Left ventricle myocardium superior (tissue), 1 donor: ENCODE data around the gene TPSG1. TPM values are rescaled to one million over a fixed set of nuclear protein-coding genes. Genes with fewer than 3 reads are reported as not detected.

Source experiments
- ATAC-seq: fragments of 200-7000 bp; cut with Tn5 transposase; one replicate; pipeline ENCODE4 v1.9.1; 2020; ENCODE audit warnings: mild to moderate bottlenecking, moderate library complexity
- DNase-seq: peaks from one replicate; pipeline ENCODE4 v3.0.0-alpha.2; 2020
- intact Hi-C: fragments of 100-400 bp; cut with micrococcal nuclease; formaldehyde crosslinking; loops from one replicate; pipeline ENCODE4 v1.11.0; 2022
- total RNA-seq: library from RNA; stranded (reverse); fragmentation: NEBNext Ultra II Directional; extraction: Animal tissue kit (Norgen Biotek cat#: 25700); gene quantifications from one replicate; pipeline ENCODE4 v1.2.1, GENCODE V29; 2021
- donor health status: DM: no; HTN: yes; CAD: no; lungs with severe emphysema.

TPSG1 gene
- total RNA-seq, 1 donor from 2014 or later = not detected

- ATAC-seq (no peak), DNase-seq (no peak)
- intact Hi-C loops = no loop called here
Observed at GRCh38 chr16:1171854-1172428, 53.1 kb downstream of the TPSG1 start.

Other genes with a start within 250 kb of the TPSG1 start
- gene SOX8, start 243.5 kb downstream of the TPSG1 start, total RNA-seq = 0.47 TPM
- 25.8 TPM for gene SSTR5, start 152.5 kb downstream of the TPSG1 start, total RNA-seq
- not detected for gene C1QTNF8, start 129.0 kb downstream of the TPSG1 start, total RNA-seq
- 3.2 TPM for gene CACNA1H, start 72.2 kb downstream of the TPSG1 start, total RNA-seq
- 7.3 TPM for gene TPSB2, start 4.9 kb upstream of the TPSG1 start, total RNA-seq
- 4.3 TPM for gene TPSAB1, start 15.4 kb upstream of the TPSG1 start, total RNA-seq
- gene TPSD1, start 30.8 kb upstream of the TPSG1 start, total RNA-seq = 0.50 TPM
- gene UBE2I, start 84.4 kb upstream of the TPSG1 start, total RNA-seq = 93.8 TPM
- 5.2 TPM for gene BAIAP3, start 108.4 kb upstream of the TPSG1 start, total RNA-seq
- 55.9 TPM for gene TSR3, start 126.6 kb upstream of the TPSG1 start, total RNA-seq
- gene GNPTG, start 126.7 kb upstream of the TPSG1 start, total RNA-seq = 37.6 TPM
- 16.4 TPM for gene UNKL, start 189.4 kb upstream of the TPSG1 start, total RNA-seq
- gene UQCC4, start 195.5 kb upstream of the TPSG1 start, total RNA-seq = 13.3 TPM
- gene PERCC1, start 205.8 kb upstream of the TPSG1 start, total RNA-seq = 0.27 TPM
- 1.6 TPM for gene CCDC154, start 219.3 kb upstream of the TPSG1 start, total RNA-seq
- gene CLCN7, start 249.8 kb upstream of the TPSG1 start, total RNA-seq = 53.2 TPM